GM21423 (cell line): ENCODE measurements around the gene DTNBP1.

ENCODE experiments used
- ATAC-seq: cut with Tn5 transposase; IDR thresholded peaks from one replicate; pipeline ENCODE4 v1.9.1; 2021; ENCODE audit warnings: mild to moderate bottlenecking, moderate library complexity; ENCODE audit not compliant: unreplicated experiment

The DTNBP1 gene

DNA sequence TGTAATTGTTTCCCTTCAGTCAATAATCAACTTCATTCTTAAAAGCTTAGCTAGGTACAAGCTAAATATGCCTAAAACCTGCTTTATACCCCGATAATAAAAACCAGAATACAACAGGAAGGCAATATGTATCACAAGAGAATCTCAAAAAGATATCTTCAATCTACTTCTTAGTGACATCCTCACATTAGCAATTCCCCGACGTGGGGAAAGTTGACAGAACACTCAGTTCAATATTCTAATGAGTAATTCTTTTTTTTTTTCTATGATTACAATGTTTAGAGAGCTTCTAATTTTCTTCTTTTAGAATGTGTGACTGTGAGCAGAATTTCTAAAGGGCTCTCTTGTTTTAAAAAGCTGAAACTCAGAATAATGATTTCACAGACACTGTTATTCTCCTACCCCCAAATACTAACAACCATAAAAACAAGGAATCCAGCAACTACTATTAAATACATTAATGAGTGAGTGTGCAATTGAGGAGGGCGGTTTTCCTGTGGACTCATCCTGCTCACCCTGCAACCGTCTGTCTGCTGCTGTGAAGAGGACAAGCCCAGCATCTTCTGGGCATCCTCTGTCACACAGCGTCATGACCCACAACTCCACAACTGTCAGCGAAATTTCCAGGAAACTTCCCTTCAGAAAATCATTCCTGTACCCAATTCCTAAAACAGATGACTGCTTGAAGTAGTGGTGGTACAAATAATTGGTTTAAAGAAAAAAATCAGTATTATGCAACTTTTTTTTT lies 68.1 kb downstream of the DTNBP1 start:
- ATAC-seq, result no peak

DNA sequence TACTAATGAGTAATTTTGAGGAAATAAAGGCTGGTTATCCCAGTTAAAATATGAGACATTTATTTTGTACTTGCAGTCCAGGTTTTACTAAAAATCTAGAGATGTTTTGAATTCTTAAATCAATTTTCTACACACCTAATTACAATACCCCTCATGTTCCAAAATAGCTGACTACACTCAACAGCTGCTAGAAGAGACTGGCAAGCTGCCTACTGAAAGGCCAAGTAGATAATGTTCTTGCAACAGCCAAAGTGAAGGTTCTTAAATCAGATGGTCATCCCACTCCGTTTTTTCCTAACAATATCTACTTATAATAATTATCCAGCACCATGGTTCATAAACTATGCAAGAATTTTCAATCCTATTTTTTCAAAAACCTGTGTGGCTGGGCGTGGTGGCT lies 69.0 kb downstream of the DTNBP1 start:
- no peak for ATAC-seq

DNA sequence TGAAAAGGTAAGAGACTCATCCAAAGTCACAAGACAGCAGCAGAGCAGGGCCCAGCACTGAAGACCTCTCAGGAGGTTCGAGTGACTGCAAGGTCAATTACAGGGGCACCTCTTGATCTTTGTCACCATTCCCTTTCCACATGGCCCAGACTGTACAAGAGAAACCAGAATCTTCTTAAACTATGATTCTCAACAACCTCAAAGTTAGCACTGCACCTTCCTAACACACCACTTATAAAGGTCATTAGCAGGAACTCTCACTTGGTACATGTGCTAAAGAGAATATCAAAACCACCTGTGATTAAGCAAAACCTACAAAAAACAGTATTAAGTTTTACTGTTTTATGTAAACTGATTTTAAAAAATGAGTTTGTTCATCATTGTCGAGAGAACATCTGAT lies 70.2 kb downstream of the DTNBP1 start:
- no peak for ATAC-seq

DNA sequence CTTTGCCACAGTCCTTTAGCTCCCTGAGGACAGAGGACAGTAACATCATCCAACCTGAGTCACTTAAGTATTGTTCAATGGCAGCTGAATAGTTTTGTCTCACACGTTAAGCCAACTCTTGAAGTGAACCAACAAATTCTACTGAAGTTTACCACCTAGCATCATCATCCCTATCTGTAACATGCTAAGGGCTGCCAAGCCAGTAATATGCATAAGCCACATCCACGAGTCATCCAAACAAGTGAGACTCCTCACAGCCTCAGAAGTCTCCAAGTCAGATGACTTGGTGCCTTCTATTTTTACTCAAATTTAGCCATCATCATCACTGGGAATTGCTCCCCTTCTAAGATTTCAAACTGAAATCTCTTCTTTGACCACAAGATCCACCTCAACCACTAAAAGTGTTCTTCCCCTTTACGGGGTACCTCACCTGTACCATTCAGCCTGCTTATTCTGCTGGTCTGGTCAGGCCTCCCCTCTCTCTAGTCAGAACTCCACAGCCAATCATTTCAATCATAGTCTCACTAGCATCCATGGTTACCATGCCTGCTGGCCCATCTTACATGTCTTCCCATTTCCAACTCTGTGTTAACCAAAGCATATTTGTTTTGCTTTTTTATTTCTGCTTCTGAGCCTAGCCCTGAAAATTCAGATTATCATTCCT lies 73.7 kb downstream of the DTNBP1 start:
- no peak for ATAC-seq

DNA sequence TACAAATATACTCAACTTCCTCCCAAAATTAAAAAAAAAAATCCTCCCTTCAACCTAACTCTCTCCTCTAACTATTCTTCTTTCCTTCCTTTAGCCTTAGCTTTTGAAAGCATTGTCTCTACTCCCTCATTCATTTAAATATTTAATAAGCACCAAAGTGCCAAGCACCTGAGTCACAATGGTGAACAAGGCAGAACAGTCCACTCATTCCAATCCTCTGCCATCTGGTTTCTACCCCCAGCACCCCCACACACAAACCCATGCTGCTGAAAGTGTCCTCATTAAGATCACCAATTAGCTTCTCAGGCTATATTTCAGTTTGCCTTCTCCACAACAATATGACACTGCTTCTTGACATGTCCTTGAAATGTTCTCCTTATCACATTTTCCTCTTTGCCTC lies 76.3 kb downstream of the DTNBP1 start:
- ATAC-seq, result no peak

DNA sequence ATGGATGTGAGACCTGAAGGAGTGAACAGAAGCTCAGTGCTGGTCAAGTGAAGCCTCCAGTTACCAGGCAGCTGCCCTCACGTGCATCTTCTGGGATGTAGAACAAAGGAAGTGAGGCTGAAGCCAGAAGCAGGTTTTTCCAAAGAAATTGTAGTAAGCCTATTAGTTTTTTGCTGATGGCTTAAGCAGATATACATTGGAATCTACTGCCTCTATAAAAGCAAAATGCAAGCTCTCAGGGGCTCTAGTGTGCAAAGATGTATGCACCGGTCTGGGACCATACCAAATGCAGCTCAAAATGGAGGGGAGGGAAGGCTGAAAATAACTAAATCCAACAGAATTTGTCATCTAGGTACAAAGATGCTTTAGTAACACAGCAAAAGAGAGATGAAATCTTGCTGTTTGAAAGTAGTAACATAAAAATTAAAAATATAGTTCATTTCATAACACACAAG lies 77.0 kb downstream of the DTNBP1 start:
- ATAC-seq, result no peak

DNA sequence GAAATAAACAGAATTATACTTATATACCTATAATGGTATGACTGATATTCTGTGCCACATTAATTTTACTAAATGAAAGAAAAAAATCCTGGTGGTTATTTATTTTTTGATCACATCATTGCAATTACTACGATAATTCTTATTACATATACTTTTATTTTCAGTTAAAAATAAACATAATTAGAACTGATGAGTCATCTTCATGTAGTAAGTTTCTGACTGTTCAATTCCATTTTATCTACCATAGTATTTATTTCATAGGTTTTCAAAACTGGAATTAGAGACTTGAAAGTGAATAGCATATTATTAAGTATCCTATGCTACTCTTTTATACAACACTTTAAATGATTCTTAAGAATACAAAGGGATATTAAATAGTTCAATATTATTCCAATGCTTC lies 80.3 kb downstream of the DTNBP1 start:
- no peak for ATAC-seq

DNA sequence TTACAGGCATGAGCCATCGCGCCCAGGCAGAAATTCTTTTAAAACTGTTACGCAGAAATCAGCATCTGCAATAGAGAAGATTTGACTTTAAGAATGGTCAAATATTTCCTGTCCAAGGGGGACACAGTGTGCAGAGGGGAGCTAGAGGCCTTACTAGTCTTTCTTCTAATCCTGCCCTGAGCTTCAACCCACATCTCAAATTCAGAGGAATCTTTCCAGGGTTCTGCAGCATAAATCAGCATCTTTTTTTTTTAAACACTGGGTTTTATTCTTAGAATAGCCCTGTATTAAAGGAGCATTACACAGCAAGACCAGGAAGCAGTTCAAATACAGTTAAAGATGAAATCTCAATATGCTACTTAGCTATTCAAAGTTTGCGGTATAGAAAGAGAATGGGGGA lies 81.1 kb downstream of the DTNBP1 start:
- no peak for ATAC-seq

DNA sequence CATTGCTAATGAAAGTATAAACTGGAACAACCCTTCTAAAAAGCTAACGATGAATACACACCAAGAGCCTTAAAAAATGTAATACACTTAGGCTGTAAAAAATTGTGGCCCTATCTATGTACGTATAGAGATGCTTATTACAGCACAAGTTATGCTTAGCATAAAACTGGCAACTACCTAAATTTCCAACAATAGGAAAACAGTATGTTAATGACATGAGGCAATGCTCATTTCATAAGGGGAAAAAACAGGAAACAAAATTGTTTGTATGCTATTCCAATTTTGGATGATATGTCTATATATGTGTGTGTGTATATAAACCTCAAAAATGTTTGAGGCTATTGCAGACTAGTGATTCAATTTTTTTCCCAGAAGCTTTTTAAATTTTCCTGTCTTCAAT lies 82.5 kb downstream of the DTNBP1 start:
- ATAC-seq, result no peak

DNA sequence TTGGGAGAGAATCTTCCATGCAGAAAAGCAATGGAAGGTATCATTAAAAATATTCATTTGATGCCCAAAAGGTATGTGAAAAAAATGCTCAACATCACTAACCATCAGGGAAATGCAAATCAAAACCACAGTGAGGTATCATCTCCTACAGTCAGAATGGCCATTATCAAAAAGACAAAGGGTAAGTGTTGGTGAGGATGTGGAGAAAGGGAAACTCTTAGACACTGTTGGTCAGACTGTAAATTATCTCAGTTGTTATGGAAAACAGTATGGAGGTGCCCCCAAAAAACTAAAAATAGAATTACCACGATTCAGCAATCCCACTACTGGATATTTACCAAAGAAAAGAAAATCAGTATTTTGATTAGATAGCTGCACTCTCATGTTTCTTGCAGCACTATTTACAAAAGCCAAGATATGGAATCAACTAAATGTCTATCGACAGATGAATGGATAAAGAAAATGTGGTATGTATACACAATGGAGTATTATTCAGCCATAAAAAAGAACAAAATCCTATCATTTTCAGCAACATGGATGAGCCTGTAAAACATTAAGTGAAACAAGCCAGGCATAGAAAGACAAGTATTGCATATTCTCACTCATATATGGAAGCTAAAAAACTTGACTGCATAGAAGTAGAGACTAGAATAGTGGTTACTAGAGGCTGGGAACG lies 84.0 kb downstream of the DTNBP1 start:
- no peak for ATAC-seq

DNA sequence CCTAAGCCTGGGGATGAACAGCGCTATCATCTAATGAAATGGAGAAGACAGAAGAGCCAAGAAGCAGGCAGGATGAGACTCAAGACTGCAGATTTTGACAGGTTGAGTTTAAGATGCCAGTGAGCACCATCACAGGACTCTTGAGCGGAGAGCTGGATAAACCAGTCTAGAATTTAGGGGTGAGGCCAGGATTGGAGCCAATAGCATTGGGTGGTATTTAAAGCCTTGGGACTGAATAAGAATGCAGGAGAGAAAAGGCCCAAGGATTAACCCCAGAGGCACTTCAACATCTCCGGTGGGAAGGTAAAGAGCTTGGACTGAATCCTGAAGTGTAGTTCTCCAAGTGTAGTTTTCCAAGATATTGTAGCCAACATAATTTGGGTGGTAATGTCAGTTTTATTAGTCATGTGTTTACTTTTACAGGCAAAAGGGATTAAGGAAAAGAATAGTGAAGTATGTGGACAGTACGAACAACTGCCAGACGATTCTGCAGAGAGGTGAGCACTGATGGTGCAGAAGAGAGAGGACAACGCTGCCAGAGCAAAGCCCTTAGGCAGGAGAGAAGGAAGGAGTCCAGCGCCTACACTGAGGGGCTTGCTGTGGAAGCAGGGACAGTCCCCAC lies 85.2 kb downstream of the DTNBP1 start:
- no peak for ATAC-seq

DNA sequence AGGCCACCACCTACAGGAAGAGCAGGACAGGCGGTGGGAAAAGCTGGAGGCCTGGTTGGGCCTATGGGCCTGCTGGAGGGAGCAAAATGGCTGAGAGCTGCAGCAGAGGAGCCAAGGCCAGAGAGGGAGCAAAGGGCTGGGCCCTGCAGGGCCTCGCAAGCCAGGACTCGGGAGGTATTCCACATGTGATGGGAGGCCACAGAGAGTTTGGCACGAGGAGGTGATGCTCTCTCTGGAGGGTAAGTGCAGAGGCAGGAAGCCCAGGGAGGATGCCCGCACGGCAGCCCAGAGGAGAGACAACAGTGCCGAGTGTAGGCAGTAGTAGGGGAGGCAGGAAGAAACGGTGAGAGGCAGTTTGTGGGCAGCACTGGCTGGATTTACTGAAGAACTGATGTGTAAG lies 85.7 kb downstream of the DTNBP1 start:
- ATAC-seq, result no peak

DNA sequence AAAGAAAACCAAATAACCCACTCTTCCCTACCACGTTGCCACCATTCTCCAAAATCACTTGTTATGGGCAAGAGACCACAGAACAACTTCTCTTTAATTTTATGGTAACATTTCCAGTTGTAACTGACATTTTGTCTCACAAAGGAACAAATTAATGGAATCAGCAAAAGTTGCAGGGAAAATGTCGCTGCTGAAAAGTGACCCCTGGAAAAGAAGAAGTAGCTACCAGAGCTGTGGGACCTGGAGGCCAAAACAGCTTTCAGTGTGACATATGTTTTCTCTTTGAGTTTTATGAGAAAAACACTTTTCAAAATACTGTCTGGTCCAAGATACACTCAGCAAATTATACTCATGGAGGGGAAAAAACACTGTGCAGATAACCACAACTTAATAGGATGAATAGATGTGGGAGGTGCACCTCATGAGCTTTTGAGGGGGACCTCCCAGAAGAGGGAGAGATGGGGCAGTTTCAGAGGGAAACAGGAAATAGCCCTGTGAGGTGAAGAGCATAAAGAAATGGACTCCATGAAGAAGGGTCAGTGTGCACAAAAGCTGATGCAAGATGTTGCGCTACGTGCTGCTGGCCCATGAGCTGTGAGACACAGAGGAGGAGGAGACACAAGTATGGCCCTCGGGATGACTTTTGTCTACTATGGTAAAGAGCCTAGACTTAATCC lies 87.3 kb downstream of the DTNBP1 start:
- ATAC-seq, result no peak

DNA sequence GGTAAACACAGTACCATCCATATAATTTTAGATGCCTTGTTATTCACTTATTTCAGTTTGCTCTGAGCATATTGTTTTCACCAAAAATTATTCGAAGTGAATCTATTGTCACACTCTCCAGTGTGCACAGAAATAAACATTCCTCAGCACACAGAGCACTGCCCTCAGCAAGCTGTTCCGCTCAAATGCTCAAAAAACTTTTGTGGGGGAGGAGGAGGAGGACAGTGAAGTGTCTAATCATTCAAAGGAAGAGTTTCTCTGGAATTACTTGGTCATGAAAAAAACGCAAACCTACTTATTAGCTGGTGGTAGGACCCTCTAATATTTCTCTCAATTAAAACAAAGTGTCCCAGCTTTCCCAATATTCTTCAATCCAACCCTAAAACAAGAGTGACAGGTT lies 88.3 kb downstream of the DTNBP1 start:
- no peak for ATAC-seq

DNA sequence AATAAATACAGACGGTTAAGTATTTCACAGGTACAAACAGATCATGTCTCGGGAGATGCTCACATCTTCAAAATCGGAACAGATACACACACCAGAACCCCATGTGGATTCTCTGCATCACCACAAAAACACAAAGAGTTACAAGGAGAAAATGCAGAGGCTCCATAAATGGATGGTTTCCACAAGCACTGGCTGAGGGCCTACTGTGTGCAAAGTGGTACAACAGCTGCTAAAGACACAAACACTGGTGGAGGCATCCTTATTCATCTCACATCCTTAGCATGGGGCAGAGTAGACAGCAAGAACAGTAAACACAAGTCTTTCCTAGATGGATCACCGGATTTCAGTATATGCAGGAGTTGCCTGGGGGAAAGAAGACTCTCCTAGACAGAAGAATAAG lies 88.8 kb downstream of the DTNBP1 start:
- ATAC-seq, result no peak

DNA sequence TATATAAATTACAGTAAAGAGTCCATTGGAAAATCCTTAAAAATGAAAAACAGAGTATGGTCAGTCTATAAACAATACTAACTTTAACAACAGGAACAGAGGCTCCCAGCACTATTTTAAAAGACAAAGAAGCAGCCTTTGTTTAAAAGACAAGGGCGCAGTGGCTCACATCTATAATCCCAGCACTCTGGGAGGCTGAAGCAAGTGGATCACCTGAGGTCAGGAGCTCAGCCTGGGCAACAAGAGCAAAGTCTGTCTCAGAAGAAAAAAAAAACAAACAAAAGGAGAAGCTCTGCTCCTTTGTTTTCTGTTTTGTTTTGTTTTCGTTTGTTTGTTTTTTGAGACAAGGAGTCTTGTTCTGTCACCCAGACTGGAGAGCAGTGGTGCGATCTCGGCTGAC lies 89.4 kb downstream of the DTNBP1 start:
- no peak for ATAC-seq

DNA sequence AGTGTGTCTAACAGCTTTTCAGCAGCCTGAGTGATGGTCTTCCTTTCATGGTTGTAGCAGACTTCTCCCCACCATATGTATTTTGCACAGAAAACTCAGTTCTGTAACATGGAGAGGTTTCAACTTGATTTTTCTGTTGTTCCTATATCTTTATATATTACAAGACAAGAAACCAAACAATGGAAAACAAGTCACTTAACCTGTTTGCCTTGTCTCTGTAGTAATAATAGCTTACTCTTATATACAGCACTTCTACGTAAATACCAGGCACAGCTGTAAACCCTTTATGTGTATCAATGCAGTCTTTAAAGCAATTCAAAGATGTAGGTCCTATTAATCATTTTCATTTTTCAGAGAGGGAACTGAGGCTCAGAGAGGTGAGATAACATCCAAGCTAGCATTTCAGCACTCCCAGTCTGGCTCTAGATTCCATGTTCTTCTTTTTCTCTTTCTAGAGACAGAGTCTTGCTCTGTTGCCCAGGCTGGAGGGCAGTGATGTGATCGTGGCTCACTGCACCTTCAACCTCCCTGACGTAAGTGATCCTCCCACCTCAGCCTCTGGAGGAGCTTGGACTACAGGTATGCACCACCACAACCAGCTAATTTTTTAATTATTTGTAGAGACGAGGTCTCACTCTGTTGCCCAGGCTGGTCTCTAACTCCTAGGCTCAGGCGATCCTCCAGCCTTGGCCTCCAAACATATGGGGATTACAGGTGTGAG lies 90.4 kb downstream of the DTNBP1 start:
- no peak for ATAC-seq

DNA sequence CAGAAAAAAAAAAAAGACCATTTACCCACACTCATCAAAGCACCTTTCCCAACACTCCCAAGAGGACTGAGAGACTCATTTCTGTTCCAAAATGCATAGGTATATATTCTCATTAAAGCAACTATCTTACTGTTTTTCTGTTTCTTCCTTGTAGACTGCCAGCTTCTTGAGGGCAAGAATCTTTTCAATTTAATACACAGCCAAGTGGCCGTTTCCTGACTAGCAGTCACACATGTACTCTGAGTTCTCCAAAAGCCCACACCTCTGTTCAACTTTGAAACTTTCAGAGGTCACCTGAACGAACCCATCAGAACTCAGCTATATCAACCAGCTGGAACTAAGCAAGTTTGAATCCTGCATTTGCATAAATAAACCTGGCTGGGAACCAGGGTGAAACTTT lies 92.7 kb downstream of the DTNBP1 start:
- ATAC-seq, result no peak

DNA sequence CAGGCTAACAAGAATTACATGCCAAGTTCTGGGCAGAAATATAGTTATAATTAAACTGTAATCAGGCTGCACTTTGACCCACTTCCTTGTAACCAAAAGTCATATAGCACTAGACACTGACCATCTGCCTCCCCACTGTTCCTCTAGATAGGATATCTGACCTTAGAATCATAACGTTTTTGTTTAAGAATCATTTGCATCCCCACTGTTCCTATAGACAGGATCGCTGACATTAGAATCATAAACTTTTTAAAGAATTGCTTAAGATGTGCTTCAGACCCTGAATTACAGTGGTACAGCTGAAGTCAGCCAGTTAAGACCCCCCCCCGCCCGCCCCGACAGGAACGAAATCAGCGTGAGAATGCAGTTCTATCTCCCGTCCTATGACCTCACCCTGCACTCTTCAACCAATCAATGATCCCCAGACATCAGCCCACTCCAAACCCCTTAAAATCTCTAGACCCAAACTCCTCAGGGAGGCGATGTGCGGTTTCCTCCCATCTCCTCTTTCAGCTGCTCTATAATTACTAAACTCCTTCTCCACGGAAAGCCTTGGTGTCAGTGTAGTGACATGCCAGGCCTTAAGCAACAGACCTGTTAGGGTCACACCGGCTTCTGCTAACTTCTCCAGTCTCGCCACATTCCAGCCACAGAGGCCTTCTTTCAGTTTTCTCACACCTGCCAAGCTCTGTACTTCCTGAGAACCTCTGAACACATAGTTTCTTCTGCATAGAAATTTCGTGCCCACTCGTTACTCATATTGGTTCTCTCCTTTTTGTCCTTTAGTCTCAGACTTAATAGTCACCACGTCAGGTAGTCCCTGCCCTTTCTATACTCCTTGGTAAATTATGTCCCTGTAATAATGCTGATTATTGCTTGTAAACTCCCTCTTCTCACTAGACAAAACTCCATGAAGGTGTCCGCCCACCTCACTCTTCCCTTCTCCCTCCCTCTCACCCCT lies 93.5 kb downstream of the DTNBP1 start:
- no peak for ATAC-seq
